ENCODE measurements around the gene TRIM47.

The TRIM47 gene

DNA sequence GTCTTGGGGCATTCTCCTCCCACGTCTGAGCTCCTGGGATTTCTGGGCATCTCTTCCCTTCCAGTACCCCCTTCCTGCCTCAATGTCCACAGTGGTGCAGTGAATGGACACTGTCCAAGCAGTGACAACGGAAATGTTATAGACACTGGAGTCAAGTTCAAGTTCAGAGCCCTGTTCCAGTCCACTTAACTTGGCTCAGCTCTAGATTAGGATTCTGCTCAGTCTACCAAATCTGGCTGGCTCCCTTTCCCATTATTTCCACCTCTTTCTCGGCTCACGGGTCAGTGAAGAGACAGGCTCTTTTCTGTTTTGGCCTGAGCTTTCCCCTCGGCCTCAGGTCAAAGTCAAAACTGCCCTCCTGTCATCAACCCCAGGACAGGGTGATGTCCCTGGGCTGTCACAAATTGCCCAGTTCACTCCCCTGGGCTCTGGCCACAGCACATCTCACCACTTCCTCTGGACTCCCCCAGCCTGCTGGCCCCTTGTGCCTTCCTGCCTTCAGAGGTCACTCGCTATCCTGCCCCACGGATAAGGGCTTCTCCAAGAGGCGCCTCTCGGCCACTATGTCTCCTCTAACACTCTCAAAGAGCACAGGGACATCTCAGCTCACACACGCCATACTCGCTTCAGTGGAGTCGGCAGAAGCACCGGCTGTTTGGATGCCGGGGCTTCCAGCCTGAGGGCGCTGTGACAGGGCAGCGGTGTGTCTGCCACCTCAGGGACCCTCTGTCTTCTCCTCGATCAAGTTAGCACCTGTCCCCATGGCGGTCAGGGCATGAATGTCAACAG, 44.0 kb upstream of the TRIM47 start:
- Histone ChIP-seq H4K20me1 (ENCODE audit: insufficient read depth, low read length) (no peaks in the 10 kb centered on the region), H3F3A (ENCODE audit: insufficient read depth, low read length) (no peaks in the 10 kb centered on the region), H3K9ac (ENCODE audit: low read length) (no peak overlapping the region), H3K4me3 (ENCODE audit: low read depth, low read length, poor library complexity, severe bottlenecking) (no peak overlapping the region), H3K9me2 (ENCODE audit: low read depth, low read length) (no peaks in the 10 kb centered on the region), H3K4me2 (ENCODE audit: low read length) (no peak overlapping the region), H3K4me1 (ENCODE audit: insufficient read depth, low read length, severe bottlenecking) (no peaks in the 10 kb centered on the region), H2AFZ (ENCODE audit: low read length) (no peak overlapping the region), H3K27ac (ENCODE audit: low read depth, low read length, poor library complexity, severe bottlenecking) (no peak overlapping the region), H3K79me2 (ENCODE audit: insufficient read depth, low read length) (no peaks in the 10 kb centered on the region), H3K36me3 (ENCODE audit: insufficient read depth, low read length) (peaks cover 55% of the 10 kb centered on the region; the same call in 1 of the 2 replicates), H3K27me3 (ENCODE audit: insufficient read depth, low read length) (no peaks in the 10 kb centered on the region), H3K9me3 (ENCODE audit: low read length) (no peaks in the 10 kb centered on the region)
- no peak for TF ChIP-seq EZH2 (IDR thresholded peaks at IDR 0.05; ENCODE audit: borderline replicate concordance, low read length)
- no peak for TF ChIP-seq CTCF (IDR thresholded peaks at IDR 0.05; ENCODE audit: low read length)

DNA sequence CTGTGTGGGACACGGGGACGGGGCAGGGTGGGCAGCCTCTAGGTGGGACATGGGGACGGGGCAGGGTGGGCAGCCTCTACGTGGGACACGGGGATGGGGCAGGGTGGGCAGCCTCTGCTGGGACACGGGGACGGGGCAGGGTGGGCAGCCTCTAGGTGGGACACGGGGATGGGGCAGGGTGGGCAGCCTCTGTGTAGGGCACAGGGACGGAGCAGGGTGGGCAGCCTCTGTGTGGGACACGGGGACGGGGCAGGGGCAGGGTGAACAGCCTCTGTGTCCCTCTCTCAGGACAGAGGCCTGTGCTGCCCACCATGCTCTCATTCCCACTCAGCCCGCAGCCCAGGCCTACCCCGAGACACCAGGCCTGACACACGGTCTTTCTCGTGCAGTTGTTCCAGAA, 43.2 kb upstream of the TRIM47 start:
- H3F3A ChIP-seq (ENCODE audit: insufficient read depth, low read length) = no peaks in the 10 kb centered on the region
- no peak overlapping the region for H3K4me3 ChIP-seq (ENCODE audit: low read depth, low read length, poor library complexity, severe bottlenecking)
- peaks cover 51% of the 10 kb centered on the region; the same call in 1 of the 2 replicates for H3K36me3 ChIP-seq (ENCODE audit: insufficient read depth, low read length)
- no peaks in the 10 kb centered on the region for H4K20me1 ChIP-seq (ENCODE audit: insufficient read depth, low read length)
- TF ChIP-seq EZH2 (IDR thresholded peaks at IDR 0.05; ENCODE audit: borderline replicate concordance, low read length) = no peak
- no peak for TF ChIP-seq CTCF (IDR thresholded peaks at IDR 0.05; ENCODE audit: low read length)
- H3K4me2 ChIP-seq (ENCODE audit: low read length) = no peak overlapping the region
- no peak overlapping the region for H3K27ac ChIP-seq (ENCODE audit: low read depth, low read length, poor library complexity, severe bottlenecking)
- H2AFZ ChIP-seq (ENCODE audit: low read length) = no peak overlapping the region
- H3K27me3 ChIP-seq (ENCODE audit: insufficient read depth, low read length) = no peaks in the 10 kb centered on the region
- no peak overlapping the region for H3K9ac ChIP-seq (ENCODE audit: low read length)
- no peaks in the 10 kb centered on the region for H3K9me2 ChIP-seq (ENCODE audit: low read depth, low read length)
- no peaks in the 10 kb centered on the region for H3K4me1 ChIP-seq (ENCODE audit: insufficient read depth, low read length, severe bottlenecking)
- H3K9me3 ChIP-seq (ENCODE audit: low read length) = no peaks in the 10 kb centered on the region
- H3K79me2 ChIP-seq (ENCODE audit: insufficient read depth, low read length) = no peaks in the 10 kb centered on the region

DNA sequence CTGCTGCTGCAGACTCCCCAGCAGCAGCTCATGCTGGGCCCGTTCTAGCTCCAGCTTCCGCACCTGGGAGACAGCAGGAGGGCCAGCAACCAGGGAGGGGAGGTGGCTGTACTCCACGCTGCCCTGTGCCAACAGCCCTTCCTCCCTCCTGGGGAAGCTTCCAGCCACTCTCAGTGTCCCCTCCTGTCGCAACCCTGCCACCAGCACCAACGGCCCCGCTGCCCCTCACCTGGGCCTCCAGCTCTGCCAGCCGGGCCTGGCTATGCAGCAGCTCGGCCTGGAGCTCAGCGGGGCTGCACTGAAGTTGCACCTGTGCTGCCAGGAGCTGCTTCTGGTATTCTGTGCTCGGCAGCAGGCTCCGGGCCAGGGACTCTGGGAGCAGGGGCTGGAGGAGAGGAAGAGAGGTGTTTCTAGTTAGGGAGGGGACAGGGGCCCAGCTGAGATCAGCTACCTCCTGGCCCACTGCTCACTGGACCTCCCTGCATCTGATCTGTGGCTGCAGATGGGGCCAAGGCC, 41.7 kb upstream of the TRIM47 start:
- H3K4me1 ChIP-seq (ENCODE audit: insufficient read depth, low read length, severe bottlenecking) = no peaks in the 10 kb centered on the region
- TF ChIP-seq CTCF (IDR thresholded peaks at IDR 0.05; ENCODE audit: low read length) = no peak
- TF ChIP-seq EZH2 (IDR thresholded peaks at IDR 0.05; ENCODE audit: borderline replicate concordance, low read length) = no peak
- no peak overlapping the region for H3K4me2 ChIP-seq (ENCODE audit: low read length)
- no peaks in the 10 kb centered on the region for H3K9me3 ChIP-seq (ENCODE audit: low read length)
- H2AFZ ChIP-seq (ENCODE audit: low read length) = no peak overlapping the region
- H3K27me3 ChIP-seq (ENCODE audit: insufficient read depth, low read length) = no peaks in the 10 kb centered on the region
- H4K20me1 ChIP-seq (ENCODE audit: insufficient read depth, low read length) = no peaks in the 10 kb centered on the region
- no peaks in the 10 kb centered on the region for H3K9me2 ChIP-seq (ENCODE audit: low read depth, low read length)
- no peaks in the 10 kb centered on the region for H3K79me2 ChIP-seq (ENCODE audit: insufficient read depth, low read length)
- peaks cover 36% of the 10 kb centered on the region; the same call in 1 of the 2 replicates for H3K36me3 ChIP-seq (ENCODE audit: insufficient read depth, low read length)
- H3K9ac ChIP-seq (ENCODE audit: low read length) = no peak overlapping the region
- no peak overlapping the region for H3K4me3 ChIP-seq (ENCODE audit: low read depth, low read length, poor library complexity, severe bottlenecking)
- H3K27ac ChIP-seq (ENCODE audit: low read depth, low read length, poor library complexity, severe bottlenecking) = no peak overlapping the region
- H3F3A ChIP-seq (ENCODE audit: insufficient read depth, low read length) = no peaks in the 10 kb centered on the region
